HL-60 (cell line): Measurements from ENCODE around the gene SUPT3H.

Experiments
- DNase-seq, 2 experiments: peaks; one replicate each; pipeline ENCODE4 v3.0.0-alpha.2; 2010 to 2020; ENCODE audit warnings: low read depth in 1 of 2, low spot score in 1 of 2
- H3K27ac ChIP-seq: fragments of 250-450 bp; sonication (Bioruptor Pico); replicated peaks from 2 replicates; pipeline ENCODE4 v1.5.1; 2020; ENCODE audit warnings: mild to moderate bottlenecking, moderate library complexity
- H3K27me3 ChIP-seq: fragments of 250-450 bp; sonication (Bioruptor Pico); 2 replicates; pipeline ENCODE4 v1.5.1; 2021; ENCODE audit warnings: mild to moderate bottlenecking, moderate library complexity; ENCODE audit not compliant: insufficient read depth, poor library complexity, severe bottlenecking
- H3K4me3 ChIP-seq: replicated peaks from 2 replicates; pipeline ENCODE4 v1.5.1; 2011; ENCODE audit warnings: mild to moderate bottlenecking, control low read depth, low read length; ENCODE audit not compliant: insufficient read depth
- CTCF ChIP-seq: IDR thresholded peaks from one replicate; pipeline ENCODE4 v1.5.1; 2011; ENCODE audit warnings: low read length, control low read depth, inconsistent platforms; ENCODE audit not compliant: insufficient read depth
- GABPA ChIP-seq: IDR thresholded peaks from 2 replicates; pipeline ENCODE4 v1.6.1; 2012; ENCODE audit warnings: low read depth
- POLR2AphosphoS5 ChIP-seq: IDR thresholded peaks from 2 replicates; pipeline ENCODE4 v1.6.1; 2012; ENCODE audit warnings: low read depth
- SPI1 ChIP-seq: IDR thresholded peaks from 2 replicates; pipeline ENCODE4 v1.6.1; 2012; ENCODE audit warnings: low read depth, mild to moderate bottlenecking, borderline replicate concordance
- TF ChIP-seq, protein P1 (sequence below): IDR thresholded peaks from 2 replicates; pipeline ENCODE4 v1.6.1; 2012; ENCODE audit warnings: low read depth; ENCODE audit not compliant: insufficient replicate concordance

Gene SUPT3H

DNA sequence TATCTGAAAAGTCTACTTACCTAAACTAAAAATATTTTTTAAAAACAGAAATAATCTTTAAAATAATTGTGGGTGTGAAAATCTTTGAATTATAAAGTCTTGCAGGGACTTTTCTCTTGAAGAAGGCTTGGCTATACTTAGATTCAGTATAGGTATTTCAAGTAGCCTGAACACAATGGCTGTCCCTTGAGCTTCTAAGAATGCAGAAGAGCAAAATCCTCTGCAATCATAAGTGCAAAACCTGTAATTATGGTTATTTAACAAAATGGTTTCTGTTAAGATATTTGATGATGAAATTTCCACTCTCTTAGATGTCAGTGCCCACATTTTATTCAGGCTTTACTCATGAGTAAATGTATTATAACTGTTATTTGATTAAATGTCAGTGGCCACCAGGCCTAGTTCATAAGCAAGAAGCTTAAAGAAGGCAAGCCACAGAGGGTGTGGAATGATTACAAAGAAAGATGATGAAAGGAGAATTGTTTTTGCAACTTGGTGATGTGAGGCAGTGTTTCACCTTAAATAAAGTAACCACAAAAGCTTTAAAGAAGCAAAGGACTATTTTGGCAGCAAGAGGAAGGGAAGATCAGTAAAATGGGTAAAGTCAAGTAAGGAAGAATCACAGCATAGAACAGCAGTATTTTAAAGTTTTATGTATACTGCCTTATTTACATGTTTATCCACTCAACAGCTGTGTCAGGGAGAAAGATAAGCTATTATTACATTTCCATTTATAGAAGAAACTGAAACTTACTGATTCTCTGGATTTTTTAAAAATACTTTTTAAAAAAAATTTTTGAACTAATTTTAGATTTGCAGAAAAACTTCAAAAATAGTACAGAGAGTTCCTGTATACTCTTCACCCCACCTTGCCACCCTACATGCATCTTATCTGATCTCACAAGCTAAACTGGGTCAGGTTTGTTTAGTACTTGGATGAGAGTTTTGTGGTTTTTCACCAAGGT is 400.8 kb downstream of the SUPT3H start:
- H3K27me3 ChIP-seq: no peaks in the 10 kb centered on the region
- DNase-seq: peak in 1 of 2 experiments; percentile 16
- no peak overlapping the region for H3K4me3 ChIP-seq
- peak overlapping the region; percentile 20; the same call in 1 of the 2 replicates for H3K27ac ChIP-seq
- no peak for TF ChIP-seq SPI1
- TF ChIP-seq POLR2AphosphoS5: no peak
- no peak for TF ChIP-seq CTCF
- TF ChIP-seq, protein P1, sequence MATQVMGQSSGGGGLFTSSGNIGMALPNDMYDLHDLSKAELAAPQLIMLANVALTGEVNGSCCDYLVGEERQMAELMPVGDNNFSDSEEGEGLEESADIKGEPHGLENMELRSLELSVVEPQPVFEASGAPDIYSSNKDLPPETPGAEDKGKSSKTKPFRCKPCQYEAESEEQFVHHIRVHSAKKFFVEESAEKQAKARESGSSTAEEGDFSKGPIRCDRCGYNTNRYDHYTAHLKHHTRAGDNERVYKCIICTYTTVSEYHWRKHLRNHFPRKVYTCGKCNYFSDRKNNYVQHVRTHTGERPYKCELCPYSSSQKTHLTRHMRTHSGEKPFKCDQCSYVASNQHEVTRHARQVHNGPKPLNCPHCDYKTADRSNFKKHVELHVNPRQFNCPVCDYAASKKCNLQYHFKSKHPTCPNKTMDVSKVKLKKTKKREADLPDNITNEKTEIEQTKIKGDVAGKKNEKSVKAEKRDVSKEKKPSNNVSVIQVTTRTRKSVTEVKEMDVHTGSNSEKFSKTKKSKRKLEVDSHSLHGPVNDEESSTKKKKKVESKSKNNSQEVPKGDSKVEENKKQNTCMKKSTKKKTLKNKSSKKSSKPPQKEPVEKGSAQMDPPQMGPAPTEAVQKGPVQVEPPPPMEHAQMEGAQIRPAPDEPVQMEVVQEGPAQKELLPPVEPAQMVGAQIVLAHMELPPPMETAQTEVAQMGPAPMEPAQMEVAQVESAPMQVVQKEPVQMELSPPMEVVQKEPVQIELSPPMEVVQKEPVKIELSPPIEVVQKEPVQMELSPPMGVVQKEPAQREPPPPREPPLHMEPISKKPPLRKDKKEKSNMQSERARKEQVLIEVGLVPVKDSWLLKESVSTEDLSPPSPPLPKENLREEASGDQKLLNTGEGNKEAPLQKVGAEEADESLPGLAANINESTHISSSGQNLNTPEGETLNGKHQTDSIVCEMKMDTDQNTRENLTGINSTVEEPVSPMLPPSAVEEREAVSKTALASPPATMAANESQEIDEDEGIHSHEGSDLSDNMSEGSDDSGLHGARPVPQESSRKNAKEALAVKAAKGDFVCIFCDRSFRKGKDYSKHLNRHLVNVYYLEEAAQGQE: no peak
- TF ChIP-seq GABPA: no peak

GRCh38 chr6:44974511-44974910 is 403.2 kb downstream of the SUPT3H start:
- Histone ChIP-seq H3K27ac (no peak overlapping the region), H3K27me3 (no peaks in the 10 kb centered on the region), H3K4me3 (no peak overlapping the region)
- no peak for DNase-seq
- TF ChIP-seq POLR2AphosphoS5: no peak
- TF ChIP-seq CTCF: no peak
- TF ChIP-seq GABPA: no peak
- TF ChIP-seq SPI1: no peak
- TF ChIP-seq, protein P1: no peak

GRCh38 chr6:44972709-44973108 is 405.0 kb downstream of the SUPT3H start:
- no peak for DNase-seq
- TF ChIP-seq GABPA: no peak
- TF ChIP-seq POLR2AphosphoS5: no peak
- no peak for TF ChIP-seq SPI1
- TF ChIP-seq, protein P1: no peak
- TF ChIP-seq CTCF: no peak

More at GRCh38 chr6:44972709-44973108, 405.0 kb downstream of the SUPT3H start:
- Histone ChIP-seq H3K27ac (no peak overlapping the region), H3K27me3 (no peaks in the 10 kb centered on the region), H3K4me3 (no peak overlapping the region)
